Endothelial cell (in vitro differentiated cells): ENCODE measurements around the gene TLCD3A. TPM values are rescaled to one million over a fixed set of nuclear protein-coding genes. Genes with fewer than 3 reads are reported as not detected.
A peak's percentile ranks its signal among the peaks of the same experiment; 100 is the strongest.

Source experiments
- DNase-seq: peaks from one replicate; pipeline ENCODE4 v3.0.0; 2021; ENCODE audit warnings: low spot score
- H3K27ac Mint-ChIP-seq: one replicate; pipeline ENCODE4 v1.8.0; 2021; ENCODE audit warnings: mixed read lengths, inconsistent platforms; ENCODE audit not compliant: unreplicated experiment
- H3K27me3 Mint-ChIP-seq: one replicate; pipeline ENCODE4 v1.8.0; 2021; ENCODE audit warnings: mild to moderate bottlenecking, moderate library complexity, mixed read lengths, inconsistent platforms; ENCODE audit not compliant: unreplicated experiment
- H3K36me3 Mint-ChIP-seq: one replicate; pipeline ENCODE4 v1.8.0; 2021; ENCODE audit warnings: mild to moderate bottlenecking, low read depth, mixed read lengths, inconsistent platforms; ENCODE audit not compliant: unreplicated experiment
- H3K4me1 Mint-ChIP-seq: one replicate; pipeline ENCODE4 v1.8.0; 2021; ENCODE audit warnings: mild to moderate bottlenecking, mixed read lengths, inconsistent platforms; ENCODE audit not compliant: unreplicated experiment
- H3K4me3 Mint-ChIP-seq: one replicate; pipeline ENCODE4 v1.8.0; 2021; ENCODE audit warnings: mild to moderate bottlenecking, mixed read lengths, inconsistent platforms; ENCODE audit not compliant: unreplicated experiment
- H3K9me3 Mint-ChIP-seq: one replicate; pipeline ENCODE4 v1.8.0; 2021; ENCODE audit warnings: mixed read lengths, inconsistent platforms; ENCODE audit not compliant: unreplicated experiment
- CTCF ChIP-seq: fragments of 200-600 bp; sonication (generic); IDR thresholded peaks from one replicate; pipeline ENCODE4 v1.5.0; 2021; ENCODE audit warnings: antibody characterized with exemption; ENCODE audit not compliant: unreplicated experiment
- total RNA-seq: library from RNA; stranded (reverse); fragmentation: NEBNext Ultra II Directional; extraction: Animal tissue kit (Norgen Biotek cat#: 25700); gene quantifications from one replicate; pipeline ENCODE4 v1.2.1, GENCODE V29; 2021; ENCODE audit not compliant: unreplicated experiment

The TLCD3A gene
- total RNA-seq, 1 donor from 2014 or later: 24.6 TPM

GRCh38 chr17:688100-688989, 44.1 kb upstream of the TLCD3A start:
- H3K36me3 Mint-ChIP-seq: peaks cover 3% of the 10 kb centered on the region
- H3K27me3 Mint-ChIP-seq: no peaks in the 10 kb centered on the region
- no peaks in the 10 kb centered on the region for H3K4me1 Mint-ChIP-seq
- TF ChIP-seq CTCF: peak; percentile 36
- H3K4me3 Mint-ChIP-seq: no peak overlapping the region
- no peak overlapping the region for H3K27ac Mint-ChIP-seq
- peak; percentile 41 for DNase-seq
- no peaks in the 10 kb centered on the region for H3K9me3 Mint-ChIP-seq

- TF ChIP-seq CTCF: no peak
- Mint-ChIP-seq H3K4me1 (peaks cover 2% of the 10 kb centered on the region), H3K27ac (no peak overlapping the region)
These were observed 42.7 kb upstream of the TLCD3A start for GRCh38 chr17:689556-690275.

GRCh38 chr17:690361-690760, 42.0 kb upstream of the TLCD3A start:
- H3K9me3 Mint-ChIP-seq: no peaks in the 10 kb centered on the region
- H3K27ac Mint-ChIP-seq: no peak overlapping the region
- no peaks in the 10 kb centered on the region for H3K27me3 Mint-ChIP-seq
- peaks cover 8% of the 10 kb centered on the region for H3K4me1 Mint-ChIP-seq
- H3K4me3 Mint-ChIP-seq: no peak overlapping the region
- TF ChIP-seq CTCF: no peak
- H3K36me3 Mint-ChIP-seq: peaks cover 10% of the 10 kb centered on the region
- DNase-seq: no peak

More at GRCh38 chr17:689556-690275, 42.7 kb upstream of the TLCD3A start:
- H3K9me3 Mint-ChIP-seq: no peaks in the 10 kb centered on the region
- no peak overlapping the region for H3K4me3 Mint-ChIP-seq
- no peak for DNase-seq
- H3K36me3 Mint-ChIP-seq: peaks cover 5% of the 10 kb centered on the region
- H3K27me3 Mint-ChIP-seq: no peaks in the 10 kb centered on the region

- no peak for TF ChIP-seq CTCF
- Mint-ChIP-seq H3K36me3 (peaks cover 10% of the 10 kb centered on the region), H3K9me3 (no peaks in the 10 kb centered on the region), H3K27me3 (no peaks in the 10 kb centered on the region), H3K4me1 (peaks cover 11% of the 10 kb centered on the region), H3K4me3 (no peak overlapping the region), H3K27ac (no peak overlapping the region)
- DNase-seq: no peak
These were observed 41.0 kb upstream of the TLCD3A start for GRCh38 chr17:691423-691822.

- peaks cover 14% of the 10 kb centered on the region for H3K36me3 Mint-ChIP-seq
- TF ChIP-seq CTCF: no peak
- no peak overlapping the region for H3K4me3 Mint-ChIP-seq
- H3K4me1 Mint-ChIP-seq: peaks cover 13% of the 10 kb centered on the region
- no peaks in the 10 kb centered on the region for H3K9me3 Mint-ChIP-seq
- DNase-seq: no peak
- H3K27ac Mint-ChIP-seq: no peak overlapping the region
- no peaks in the 10 kb centered on the region for H3K27me3 Mint-ChIP-seq
These were observed 40.3 kb upstream of the TLCD3A start for GRCh38 chr17:692116-692515.
